Measurements from ENCODE around the gene NPM3.
"Not testable (repeated sequence)": the region's sequence is repeated elsewhere in the genome, so short reads cannot be mapped to it uniquely, and the experiment has no call there.

The NPM3 gene

GRCh38 chr10:101803511-101803910 is 20.3 kb upstream of the NPM3 start:
- no peaks in the 10 kb centered on the region for H3K36me3 ChIP-seq (ENCODE audit: control insufficient read depth, insufficient read depth, low read length)

GRCh38 chr10:101797403-101798059 is 14.3 kb upstream of the NPM3 start:
- H3K36me3 ChIP-seq (ENCODE audit: control insufficient read depth, insufficient read depth, low read length): no peaks in the 10 kb centered on the region
- peaks cover 16% of the 10 kb centered on the region for H3K4me1 ChIP-seq

More at GRCh38 chr10:101803511-101803910, 20.3 kb upstream of the NPM3 start:
- no peak overlapping the region for H3K4me2 ChIP-seq (ENCODE audit: low read length)
- no peak overlapping the region for H3K4me3 ChIP-seq (ENCODE audit: low read depth, low read length)
- TF ChIP-seq, protein P1, sequence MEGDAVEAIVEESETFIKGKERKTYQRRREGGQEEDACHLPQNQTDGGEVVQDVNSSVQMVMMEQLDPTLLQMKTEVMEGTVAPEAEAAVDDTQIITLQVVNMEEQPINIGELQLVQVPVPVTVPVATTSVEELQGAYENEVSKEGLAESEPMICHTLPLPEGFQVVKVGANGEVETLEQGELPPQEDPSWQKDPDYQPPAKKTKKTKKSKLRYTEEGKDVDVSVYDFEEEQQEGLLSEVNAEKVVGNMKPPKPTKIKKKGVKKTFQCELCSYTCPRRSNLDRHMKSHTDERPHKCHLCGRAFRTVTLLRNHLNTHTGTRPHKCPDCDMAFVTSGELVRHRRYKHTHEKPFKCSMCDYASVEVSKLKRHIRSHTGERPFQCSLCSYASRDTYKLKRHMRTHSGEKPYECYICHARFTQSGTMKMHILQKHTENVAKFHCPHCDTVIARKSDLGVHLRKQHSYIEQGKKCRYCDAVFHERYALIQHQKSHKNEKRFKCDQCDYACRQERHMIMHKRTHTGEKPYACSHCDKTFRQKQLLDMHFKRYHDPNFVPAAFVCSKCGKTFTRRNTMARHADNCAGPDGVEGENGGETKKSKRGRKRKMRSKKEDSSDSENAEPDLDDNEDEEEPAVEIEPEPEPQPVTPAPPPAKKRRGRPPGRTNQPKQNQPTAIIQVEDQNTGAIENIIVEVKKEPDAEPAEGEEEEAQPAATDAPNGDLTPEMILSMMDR (IDR thresholded peaks at IDR 0.05): no peak
- H3K9me3 ChIP-seq (ENCODE audit: control insufficient read depth, low read length): no peaks in the 10 kb centered on the region
- no peak overlapping the region for H3K27ac ChIP-seq
- H2AFZ ChIP-seq: no peak overlapping the region
- H3K79me2 ChIP-seq: peaks cover 35% of the 10 kb centered on the region
- H3K9ac ChIP-seq: no peak overlapping the region
- no peaks in the 10 kb centered on the region for H3K4me1 ChIP-seq
- H3K27me3 ChIP-seq (ENCODE audit: control insufficient read depth, insufficient read depth, low read length): no peaks in the 10 kb centered on the region

DNA sequence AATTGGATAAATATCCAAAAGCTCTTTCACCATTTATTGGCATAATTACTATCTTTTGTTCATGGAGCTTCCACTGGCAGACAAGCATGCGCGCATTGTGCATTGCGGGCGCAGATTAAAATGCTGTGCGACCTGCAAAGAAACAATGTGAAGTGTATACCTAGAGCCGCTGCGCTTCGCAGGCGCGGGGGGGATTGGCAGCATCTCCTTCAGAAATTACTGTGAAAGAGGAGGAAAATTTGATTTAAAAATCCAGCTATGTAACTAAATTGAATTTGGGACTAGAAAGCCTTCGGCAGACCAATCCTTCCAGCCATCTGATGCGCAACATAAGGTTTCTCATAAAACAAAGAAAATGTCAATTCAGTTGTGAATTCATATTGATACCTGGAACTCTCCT is 10.3 kb upstream of the NPM3 start:
- Histone ChIP-seq H3K36me3 (ENCODE audit: control insufficient read depth, insufficient read depth, low read length) (no peaks in the 10 kb centered on the region), H3K79me2 (peaks cover 28% of the 10 kb centered on the region), H3K9me3 (ENCODE audit: control insufficient read depth, low read length) (no peaks in the 10 kb centered on the region), H3K9ac (no peak overlapping the region), H3K4me1 (peaks cover 18% of the 10 kb centered on the region), H3K4me2 (ENCODE audit: low read length) (no peak overlapping the region), H3K27me3 (ENCODE audit: control insufficient read depth, insufficient read depth, low read length) (no peaks in the 10 kb centered on the region), H3K4me3 (ENCODE audit: low read depth, low read length) (no peak overlapping the region), H2AFZ (no peak overlapping the region), H3K27ac (no peak overlapping the region)
- TF ChIP-seq, protein P1 (IDR thresholded peaks at IDR 0.05): no peak

More at GRCh38 chr10:101797403-101798059, 14.3 kb upstream of the NPM3 start:
- H3K27me3 ChIP-seq (ENCODE audit: control insufficient read depth, insufficient read depth, low read length): no peaks in the 10 kb centered on the region
- H2AFZ ChIP-seq: no peak overlapping the region
- no peak overlapping the region for H3K9ac ChIP-seq
- H3K27ac ChIP-seq: peak overlapping the region; percentile 33
- TF ChIP-seq, protein P1 (IDR thresholded peaks at IDR 0.05): no peak
- H3K9me3 ChIP-seq (ENCODE audit: control insufficient read depth, low read length): no peaks in the 10 kb centered on the region
- peaks cover 32% of the 10 kb centered on the region for H3K79me2 ChIP-seq
- H3K4me2 ChIP-seq (ENCODE audit: low read length): peak overlapping the region; percentile 50
- H3K4me3 ChIP-seq (ENCODE audit: low read depth, low read length): peak overlapping the region; percentile 33

DNA sequence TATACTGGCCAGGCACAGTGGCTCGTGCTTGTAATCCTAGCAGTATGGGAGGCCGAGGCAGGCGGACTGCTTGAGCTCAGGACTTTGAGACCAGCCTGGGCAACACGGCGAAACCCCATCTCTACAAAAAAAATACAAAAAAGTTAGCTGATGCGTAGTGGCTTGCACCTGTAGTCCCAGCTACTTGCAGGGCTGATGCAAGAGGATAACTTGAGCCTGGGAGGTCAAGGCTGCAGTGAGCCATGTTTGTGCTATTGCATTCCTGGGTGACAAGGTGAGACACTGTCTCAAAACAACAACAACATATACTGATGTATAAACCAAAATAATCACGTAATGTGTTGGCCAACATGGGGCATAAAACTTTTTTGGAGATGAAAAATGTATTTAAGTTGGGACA is 6.4 kb upstream of the NPM3 start:
- no peak overlapping the region for H3K4me3 ChIP-seq (ENCODE audit: low read depth, low read length)
- no peaks in the 10 kb centered on the region for H3K36me3 ChIP-seq (ENCODE audit: control insufficient read depth, insufficient read depth, low read length)
- H3K79me2 ChIP-seq: peaks cover 32% of the 10 kb centered on the region
- no peaks in the 10 kb centered on the region for H3K27me3 ChIP-seq (ENCODE audit: control insufficient read depth, insufficient read depth, low read length)
- H3K9me3 ChIP-seq (ENCODE audit: control insufficient read depth, low read length): no peaks in the 10 kb centered on the region
- no peak overlapping the region for H2AFZ ChIP-seq
- peaks cover 17% of the 10 kb centered on the region for H3K4me1 ChIP-seq
- no peak overlapping the region for H3K4me2 ChIP-seq (ENCODE audit: low read length)
- TF ChIP-seq, protein P1 (IDR thresholded peaks at IDR 0.05): no peak
- H3K9ac ChIP-seq: no peak overlapping the region
- no peak overlapping the region for H3K27ac ChIP-seq

GRCh38 chr10:101789231-101789630 is 6.0 kb upstream of the NPM3 start:
- not testable (repeated sequence) for H3K4me3 ChIP-seq (ENCODE audit: low read depth, low read length); H3K4me2 ChIP-seq (ENCODE audit: low read length); H3K9ac ChIP-seq; H2AFZ ChIP-seq; H3K9me3 ChIP-seq (ENCODE audit: control insufficient read depth, low read length); H3K27ac ChIP-seq; H3K36me3 ChIP-seq (ENCODE audit: control insufficient read depth, insufficient read depth, low read length); H3K27me3 ChIP-seq (ENCODE audit: control insufficient read depth, insufficient read depth, low read length)
- H3K4me1 ChIP-seq: peaks cover 21% of the 10 kb centered on the region
- peaks cover 28% of the 10 kb centered on the region for H3K79me2 ChIP-seq
